ENCODE measurements around the gene URI1. TPM values are rescaled to one million over a fixed set of nuclear protein-coding genes. Genes with fewer than 3 reads are reported as not detected.

URI1 gene
- total RNA-seq, 1 donor from 2014 or later, result 58.4 TPM

GRCh38 chr19:29971002-29971401 lies 29.0 kb downstream of the URI1 start:
- Mint-ChIP-seq H3K27ac (no peak overlapping the region), H3K4me1 (ENCODE audit: low read depth) (no peaks in the 10 kb centered on the region), H3K36me3 (ENCODE audit: insufficient read depth) (no peaks in the 10 kb centered on the region), H3K4me3 (ENCODE audit: low read depth) (no peak overlapping the region), H3K9me3 (ENCODE audit: low read depth) (no peaks in the 10 kb centered on the region), H3K27me3 (no peaks in the 10 kb centered on the region)
- no peak for DNase-seq (ENCODE audit: low spot score, unreplicated experiment)
- TF ChIP-seq CTCF (IDR thresholded peaks at IDR 0.05; ENCODE audit: unreplicated experiment), result no peak

- Mint-ChIP-seq H3K9me3 (ENCODE audit: low read depth) (no peaks in the 10 kb centered on the region), H3K4me3 (ENCODE audit: low read depth) (no peak overlapping the region), H3K27ac (no peak overlapping the region), H3K27me3 (no peaks in the 10 kb centered on the region), H3K4me1 (ENCODE audit: low read depth) (no peaks in the 10 kb centered on the region), H3K36me3 (ENCODE audit: insufficient read depth) (no peaks in the 10 kb centered on the region)
- TF ChIP-seq CTCF (IDR thresholded peaks at IDR 0.05; ENCODE audit: unreplicated experiment), result no peak
- DNase-seq (ENCODE audit: low spot score, unreplicated experiment), result no peak
These were observed 29.6 kb downstream of the URI1 start for GRCh38 chr19:29971648-29972047.

GRCh38 chr19:29974701-29975100 lies 32.7 kb downstream of the URI1 start:
- no peak overlapping the region for H3K4me3 Mint-ChIP-seq (ENCODE audit: low read depth)
- H3K27ac Mint-ChIP-seq, result no peak overlapping the region
- H3K36me3 Mint-ChIP-seq (ENCODE audit: insufficient read depth), result no peaks in the 10 kb centered on the region
- H3K4me1 Mint-ChIP-seq (ENCODE audit: low read depth), result peaks cover 2% of the 10 kb centered on the region
- H3K9me3 Mint-ChIP-seq (ENCODE audit: low read depth), result no peaks in the 10 kb centered on the region
- DNase-seq (ENCODE audit: low spot score, unreplicated experiment), result no peak
- no peak for TF ChIP-seq CTCF (IDR thresholded peaks at IDR 0.05; ENCODE audit: unreplicated experiment)
- H3K27me3 Mint-ChIP-seq, result no peaks in the 10 kb centered on the region

GRCh38 chr19:29976151-29976943 lies 34.3 kb downstream of the URI1 start:
- Mint-ChIP-seq H3K27ac (no peak overlapping the region), H3K4me3 (ENCODE audit: low read depth) (no peak overlapping the region), H3K9me3 (ENCODE audit: low read depth) (no peaks in the 10 kb centered on the region), H3K4me1 (ENCODE audit: low read depth) (peaks cover 2% of the 10 kb centered on the region), H3K27me3 (no peaks in the 10 kb centered on the region), H3K36me3 (ENCODE audit: insufficient read depth) (no peaks in the 10 kb centered on the region)
- no peak for DNase-seq (ENCODE audit: low spot score, unreplicated experiment)
- no peak for TF ChIP-seq CTCF (IDR thresholded peaks at IDR 0.05; ENCODE audit: unreplicated experiment)

GRCh38 chr19:29978080-29978479 lies 36.0 kb downstream of the URI1 start:
- no peak for TF ChIP-seq CTCF (IDR thresholded peaks at IDR 0.05; ENCODE audit: unreplicated experiment)
- H3K4me3 Mint-ChIP-seq (ENCODE audit: low read depth), result no peak overlapping the region
- no peaks in the 10 kb centered on the region for H3K9me3 Mint-ChIP-seq (ENCODE audit: low read depth)
- peaks cover 2% of the 10 kb centered on the region for H3K4me1 Mint-ChIP-seq (ENCODE audit: low read depth)
- H3K36me3 Mint-ChIP-seq (ENCODE audit: insufficient read depth), result no peaks in the 10 kb centered on the region
- no peak overlapping the region for H3K27ac Mint-ChIP-seq
- no peaks in the 10 kb centered on the region for H3K27me3 Mint-ChIP-seq
- DNase-seq (ENCODE audit: low spot score, unreplicated experiment), result no peak
